ENCODE measurements around the gene PDE11A.

GRCh38 chr2:178105566-178105965, 33.0 kb upstream of the PDE11A start:
- TF ChIP-seq CTCF (IDR thresholded peaks at IDR 0.05) (no peak), POLR2A (IDR thresholded peaks at IDR 0.05) (no peak)
